Ascending aorta (tissue), 2 donors: ENCODE measurements around the gene TNPO2. TPM values are rescaled to one million over a fixed set of nuclear protein-coding genes. Genes with fewer than 3 reads are reported as not detected.

Experiments
- DNase-seq, 2 donors: peaks; one replicate each; pipeline ENCODE4 v3.0.0-alpha.2; 2019; ENCODE audit warnings: low spot score in 2 of 2
- H3K27ac ChIP-seq, 2 donors: fragments of 200-600 bp; sonication (generic); one replicate each; pipeline ENCODE4 v1.5.1; 2016 to 2017; ENCODE audit warnings: mild to moderate bottlenecking in 1 of 2
- H3K27me3 ChIP-seq: fragments of 200-600 bp; sonication (generic); one replicate; pipeline ENCODE4 v1.5.1; 2017
- H3K36me3 ChIP-seq, 2 donors: fragments of 200-600 bp; sonication (generic); one replicate each; pipeline ENCODE4 v1.5.1; 2016
- H3K4me1 ChIP-seq, 2 donors: fragments of 200-600 bp; sonication (generic); one replicate each; pipeline ENCODE4 v1.5.1; 2016 to 2017; ENCODE audit warnings: mild to moderate bottlenecking in 1 of 2
- H3K4me3 ChIP-seq, 2 donors: fragments of 200-600 bp; sonication (generic); one replicate each; pipeline ENCODE4 v1.5.1; 2016 to 2017; ENCODE audit warnings: mild to moderate bottlenecking in 1 of 2
- H3K9me3 ChIP-seq, 2 donors: fragments of 200-600 bp; sonication (generic); one replicate each; pipeline ENCODE4 v1.5.1; 2016
- CTCF ChIP-seq, 3 experiments: fragments of 200-600 bp in 2 of 3; fragments of 450-650 bp in 1 of 3; sonication (generic) in 2 of 3; IDR thresholded peaks; one replicate each; pipeline ENCODE4 v1.5.1; 2016 to 2019; ENCODE audit warnings: antibody characterized with exemption in 3 of 3, mild to moderate bottlenecking in 1 of 3, moderate library complexity in 1 of 3
- intact Hi-C: fragments of 100-400 bp; cut with DNase I; formaldehyde crosslinking; loops from one replicate; pipeline ENCODE4 v1.15.1; 2023
- total RNA-seq: library from RNA; depleted of rRNA; stranded (reverse); fragments of >200 nt; gene quantifications from one replicate; pipeline ENCODE4 v1.1.0, GENCODE V29; 2016

TNPO2 gene
- 82.6 TPM for total RNA-seq

GRCh38 chr19:12723641-12724426 is at the start of gene TNPO2:
TNPO2 (minus strand) TSS chr19:12723932; CDS start chr19:12720977, 2,955 bp downstream.
- no peak for TF ChIP-seq CTCF (IDR thresholded peaks at IDR 0.05)
- Histone ChIP-seq H3K27me3 (no peaks in the 10 kb centered on the region), H3K9me3 (no peaks in the 10 kb centered on the region), H3K36me3 (peaks cover 11 to 15% of the 10 kb centered on the region in 2 donors), H3K27ac (peak within 1 kb of the TSS; percentile 88 to 98), H3K4me3 (peak within 1 kb of the TSS; percentile 66 to 95), H3K4me1 (peaks cover 4 to 29% of the 10 kb centered on the region in 2 donors)
- peak in 1 of 2 donors; percentile 72 for DNase-seq
- intact Hi-C loops, result loop anchor here (1.0 to 2.0 kb wide), 2 partner anchors 10 to 27 kb away; partner anchors contain the start of genes FBXW9 and TRIR

GRCh38 chr19:12772323-12772722 is 48.6 kb upstream of the TNPO2 start:
- no peaks in the 10 kb centered on the region for H3K27me3 ChIP-seq
- no peak for TF ChIP-seq CTCF (IDR thresholded peaks at IDR 0.05)
- H3K36me3 ChIP-seq, result peaks cover 5 to 7% of the 10 kb centered on the region in 2 donors
- H3K27ac ChIP-seq, result peak overlapping the region; percentile 72 to 86
- peak overlapping the region in 1 of 2 donors; percentile 13 for H3K4me3 ChIP-seq
- no peaks in the 10 kb centered on the region for H3K9me3 ChIP-seq
- peaks cover 10 to 31% of the 10 kb centered on the region in 2 donors for H3K4me1 ChIP-seq
- intact Hi-C loops, result loop anchor here (5.0 kb wide), 1 partner anchor 35 kb away; the partner anchor contains the start of gene RNASEH2A
- DNase-seq, result peak in 1 of 2 donors; percentile 79

- no peak overlapping the region for H3K4me3 ChIP-seq
- intact Hi-C loops, result loop anchor here (5.0 kb wide), 1 partner anchor 36 kb away; the partner anchor contains the start of gene RNASEH2A
- no peaks in the 10 kb centered on the region for H3K9me3 ChIP-seq
- H3K4me1 ChIP-seq, result peaks cover 10 to 28% of the 10 kb centered on the region in 2 donors
- no peak for DNase-seq
- H3K36me3 ChIP-seq, result peaks cover 5 to 7% of the 10 kb centered on the region in 2 donors
- peak overlapping the region in 1 of 2 donors; percentile 86 for H3K27ac ChIP-seq
- no peak for TF ChIP-seq CTCF (IDR thresholded peaks at IDR 0.05)
- H3K27me3 ChIP-seq, result no peaks in the 10 kb centered on the region
Observed at GRCh38 chr19:12770922-12771321, 47.2 kb upstream of the TNPO2 start.

- TF ChIP-seq CTCF (IDR thresholded peaks at IDR 0.05), result no peak
- H3K4me3 ChIP-seq, result no peak overlapping the region
- H3K27me3 ChIP-seq, result no peaks in the 10 kb centered on the region
- intact Hi-C loops, result loop anchor here (5.0 kb wide), 1 partner anchor 38 kb away; the partner anchor contains the start of gene RNASEH2A
- H3K27ac ChIP-seq, result no peak overlapping the region
- no peaks in the 10 kb centered on the region for H3K9me3 ChIP-seq
- H3K4me1 ChIP-seq, result peaks cover 7 to 26% of the 10 kb centered on the region in 2 donors
- DNase-seq, result no peak
- peaks cover 8 to 10% of the 10 kb centered on the region in 2 donors for H3K36me3 ChIP-seq
Observed at GRCh38 chr19:12769689-12770088, 46.0 kb upstream of the TNPO2 start.

GRCh38 chr19:12767666-12768065 is 43.9 kb upstream of the TNPO2 start:
- Histone ChIP-seq H3K27me3 (no peaks in the 10 kb centered on the region), H3K4me1 (peaks cover 3 to 9% of the 10 kb centered on the region in 2 donors), H3K27ac (no peak overlapping the region), H3K9me3 (no peaks in the 10 kb centered on the region), H3K36me3 (peaks cover 23 to 24% of the 10 kb centered on the region in 2 donors), H3K4me3 (no peak overlapping the region)
- no peak for TF ChIP-seq CTCF (IDR thresholded peaks at IDR 0.05)
- no peak for DNase-seq
- intact Hi-C loops, result no loop called here
